Esophagus squamous epithelium (tissue), 4 donors: ENCODE data around the gene CD6.

Experiments used
- POLR2A ChIP-seq, 4 donors: fragments of 450-650 bp; IDR thresholded peaks; one replicate each; pipeline ENCODE4 v1.6.1; 2017; ENCODE audit warnings: antibody characterized with exemption in 4 of 4, mild to moderate bottlenecking in 4 of 4, moderate library complexity in 3 of 4
- TF ChIP-seq, protein P1 (sequence below), 6 experiments: fragments of 450-650 bp in 4 of 6; fragments of 200-600 bp in 2 of 6; sonication (generic) in 2 of 6; IDR thresholded peaks; one replicate each; pipeline ENCODE4 v1.5.1; 2016 to 2019; ENCODE audit warnings: antibody characterized with exemption in 6 of 6, mild to moderate bottlenecking in 4 of 6, moderate library complexity in 4 of 6

DNA sequence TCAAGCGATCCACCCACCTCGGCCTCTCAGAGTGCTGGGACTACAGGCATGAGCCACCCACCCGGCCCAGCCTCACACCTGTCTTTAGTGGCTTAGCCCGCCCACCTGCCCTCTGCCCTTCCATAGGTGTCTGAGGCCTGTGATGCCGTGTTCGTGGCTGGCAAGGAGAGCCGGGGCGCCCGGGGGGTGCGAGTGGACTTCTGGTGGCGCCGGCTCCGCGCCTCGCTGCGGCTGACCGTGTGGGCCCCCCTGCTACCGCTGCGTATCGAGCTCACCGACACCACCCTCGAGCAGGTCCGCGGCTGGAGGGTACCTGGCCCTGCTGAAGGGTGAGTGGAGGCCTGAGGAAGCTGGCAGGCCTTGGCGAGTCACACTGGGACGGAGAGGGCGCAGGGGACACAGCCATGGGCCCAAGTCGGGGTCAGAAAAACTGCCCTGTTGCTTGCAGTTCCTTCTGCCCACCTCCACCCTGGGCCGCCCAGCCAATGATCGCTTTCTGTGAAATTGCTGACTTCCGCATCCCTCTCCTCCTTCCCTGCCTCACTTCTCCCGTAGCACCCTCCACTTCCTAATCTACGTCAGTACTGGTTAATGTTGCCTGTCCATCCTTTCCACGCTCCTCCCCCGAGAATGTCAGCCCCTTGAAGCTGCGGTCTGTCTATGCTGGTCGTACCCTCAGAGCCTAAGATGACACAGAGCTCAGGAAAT is 37.9 kb upstream of the CD6 start:
- no peak for TF ChIP-seq POLR2A (IDR thresholded peaks at IDR 0.05)
- TF ChIP-seq, protein P1, sequence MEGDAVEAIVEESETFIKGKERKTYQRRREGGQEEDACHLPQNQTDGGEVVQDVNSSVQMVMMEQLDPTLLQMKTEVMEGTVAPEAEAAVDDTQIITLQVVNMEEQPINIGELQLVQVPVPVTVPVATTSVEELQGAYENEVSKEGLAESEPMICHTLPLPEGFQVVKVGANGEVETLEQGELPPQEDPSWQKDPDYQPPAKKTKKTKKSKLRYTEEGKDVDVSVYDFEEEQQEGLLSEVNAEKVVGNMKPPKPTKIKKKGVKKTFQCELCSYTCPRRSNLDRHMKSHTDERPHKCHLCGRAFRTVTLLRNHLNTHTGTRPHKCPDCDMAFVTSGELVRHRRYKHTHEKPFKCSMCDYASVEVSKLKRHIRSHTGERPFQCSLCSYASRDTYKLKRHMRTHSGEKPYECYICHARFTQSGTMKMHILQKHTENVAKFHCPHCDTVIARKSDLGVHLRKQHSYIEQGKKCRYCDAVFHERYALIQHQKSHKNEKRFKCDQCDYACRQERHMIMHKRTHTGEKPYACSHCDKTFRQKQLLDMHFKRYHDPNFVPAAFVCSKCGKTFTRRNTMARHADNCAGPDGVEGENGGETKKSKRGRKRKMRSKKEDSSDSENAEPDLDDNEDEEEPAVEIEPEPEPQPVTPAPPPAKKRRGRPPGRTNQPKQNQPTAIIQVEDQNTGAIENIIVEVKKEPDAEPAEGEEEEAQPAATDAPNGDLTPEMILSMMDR (IDR thresholded peaks at IDR 0.05) = no peak
